ENCODE results near the gene NDRG3.

GRCh38 chr20:36744243-36744642 lies 1.6 kb downstream of the NDRG3 start:
- TF ChIP-seq, protein P1, sequence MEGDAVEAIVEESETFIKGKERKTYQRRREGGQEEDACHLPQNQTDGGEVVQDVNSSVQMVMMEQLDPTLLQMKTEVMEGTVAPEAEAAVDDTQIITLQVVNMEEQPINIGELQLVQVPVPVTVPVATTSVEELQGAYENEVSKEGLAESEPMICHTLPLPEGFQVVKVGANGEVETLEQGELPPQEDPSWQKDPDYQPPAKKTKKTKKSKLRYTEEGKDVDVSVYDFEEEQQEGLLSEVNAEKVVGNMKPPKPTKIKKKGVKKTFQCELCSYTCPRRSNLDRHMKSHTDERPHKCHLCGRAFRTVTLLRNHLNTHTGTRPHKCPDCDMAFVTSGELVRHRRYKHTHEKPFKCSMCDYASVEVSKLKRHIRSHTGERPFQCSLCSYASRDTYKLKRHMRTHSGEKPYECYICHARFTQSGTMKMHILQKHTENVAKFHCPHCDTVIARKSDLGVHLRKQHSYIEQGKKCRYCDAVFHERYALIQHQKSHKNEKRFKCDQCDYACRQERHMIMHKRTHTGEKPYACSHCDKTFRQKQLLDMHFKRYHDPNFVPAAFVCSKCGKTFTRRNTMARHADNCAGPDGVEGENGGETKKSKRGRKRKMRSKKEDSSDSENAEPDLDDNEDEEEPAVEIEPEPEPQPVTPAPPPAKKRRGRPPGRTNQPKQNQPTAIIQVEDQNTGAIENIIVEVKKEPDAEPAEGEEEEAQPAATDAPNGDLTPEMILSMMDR (IDR thresholded peaks at IDR 0.05; ENCODE audit: insufficient read depth, low read length, poor library complexity, severe bottlenecking): no peak
- TF ChIP-seq EZH2phosphoT487 (conservative IDR thresholded peaks at IDR 0.05; ENCODE audit: low read length): no peak
